ENCODE measurements around the gene GRID2. TPM values are rescaled to one million over a fixed set of nuclear protein-coding genes. Genes with fewer than 3 reads are reported as not detected.

Gene GRID2
- total and polyA plus RNA-seq, 2 of the 4 experiments (the other 2 are of a cell fraction) = under 0.01 TPM; not detected in 1

GRCh38 chr4:93086356-93086755 lies 782.6 kb downstream of the GRID2 start:
- POLR2A ChIA-PET (ENCODE audit: unreplicated experiment) = no interaction called here
- H3K9me1 ChIP-seq (ENCODE audit: insufficient read depth, low read length) = no peaks in the 10 kb centered on the region
- H2AFZ ChIP-seq (replicated peaks; ENCODE audit: low read length, poor library complexity) = no peak overlapping the region
- no peak for DNase-seq
- in situ Hi-C loops (cut with MboI; ENCODE audit: low sequenced_read_pairs) = no loop called here
- no peaks in the 10 kb centered on the region for H3K9me3 ChIP-seq (ENCODE audit: control insufficient read depth, insufficient read depth, low read length)
- no peak overlapping the region for H2BK5ac ChIP-seq (ENCODE audit: low read depth, low read length, poor library complexity, severe bottlenecking)
- no peak overlapping the region for H3K56ac ChIP-seq (ENCODE audit: extremely low read depth, insufficient read depth, low read length)
- dilution Hi-C loops (cut with HindIII; ENCODE audit: low sequenced_read_pairs, unreplicated experiment) = no loop called here
- H3K9ac ChIP-seq (ENCODE audit: low read depth, low read length) = no peak overlapping the region
- no peaks in the 10 kb centered on the region for H3K27me3 ChIP-seq (ENCODE audit: control insufficient read depth, insufficient read depth, low read length)
- no peak overlapping the region for H4K5ac ChIP-seq (ENCODE audit: low read depth, low read length)
- no peak overlapping the region for H3K14ac ChIP-seq (replicated peaks; ENCODE audit: low read depth, low read length)
- CTCF ChIA-PET = no interaction called here
- H3K4me3 ChIP-seq (ENCODE audit: insufficient read depth, low read depth, low read length) = no peak overlapping the region
- no peak overlapping the region for H2BK20ac ChIP-seq (ENCODE audit: low read depth, low read length)
- intact Hi-C loops (cut with micrococcal nuclease) = no loop called here
- H3K4me1 ChIP-seq (ENCODE audit: control insufficient read depth, insufficient read depth, low read length) = no peaks in the 10 kb centered on the region
- WGBS, 2 experiments (ENCODE audit: extremely low coverage in 2 of 2, insufficient read length in 1 of 2) = no CpG with 5 or more reads among the region's 4 CpGs
- no peak for ATAC-seq (ENCODE audit: low read depth)
- no peak overlapping the region for H3K4ac ChIP-seq (ENCODE audit: low read depth, low read length)
- BruUV-seq (replicated peaks) = no TSS peak
- H2AK5ac ChIP-seq (ENCODE audit: low read depth, low read length) = no peak overlapping the region
- H2AK9ac ChIP-seq (replicated peaks; ENCODE audit: low read depth, low read length, poor library complexity) = no peak overlapping the region
- H4K91ac ChIP-seq (ENCODE audit: insufficient read depth, low read depth, low read length) = no peak overlapping the region
- H3K23ac ChIP-seq (ENCODE audit: low read depth, low read length) = no peak overlapping the region
- H2BK15ac ChIP-seq (ENCODE audit: low read depth, low read length) = no peak overlapping the region
- H2BK120ac ChIP-seq (ENCODE audit: low read depth, low read length) = no peak overlapping the region
- H3K79me1 ChIP-seq (ENCODE audit: low read depth in 1 of 2, low read length in 2 of 2) = no peaks in the 10 kb centered on the region
- H3K18ac ChIP-seq (ENCODE audit: low read depth, low read length) = no peak overlapping the region
- no peak overlapping the region for H3K4me2 ChIP-seq (ENCODE audit: low read depth, low read length)
- TF ChIP-seq MXI1 (IDR thresholded peaks at IDR 0.05; ENCODE audit: borderline replicate concordance, low read depth, low read length) (no peak), CHD1 (IDR thresholded peaks at IDR 0.05; ENCODE audit: low read depth, low read length) (no peak), POLR2A (IDR thresholded peaks at IDR 0.05; ENCODE audit: low read depth, low read length) (no peak), NFE2L2 (IDR thresholded peaks at IDR 0.05; ENCODE audit: low read depth, low read length) (no peak), RFX5 (IDR thresholded peaks at IDR 0.05; ENCODE audit: low read depth, low read length) (no peak), RCOR1 (IDR thresholded peaks at IDR 0.05; ENCODE audit: insufficient replicate concordance, low read length) (no peak), MAFK (IDR thresholded peaks at IDR 0.05; ENCODE audit: low read depth, low read length) (no peak), RAD21 (IDR thresholded peaks at IDR 0.05; ENCODE audit: low read length) (no peak), SMC3 (IDR thresholded peaks at IDR 0.05; ENCODE audit: low read depth, low read length) (no peak), CEBPB (IDR thresholded peaks at IDR 0.05; ENCODE audit: low read depth, low read length) (no peak), BHLHE40 (IDR thresholded peaks at IDR 0.05; ENCODE audit: low read depth, low read length) (no peak), FOS (IDR thresholded peaks at IDR 0.05; ENCODE audit: low read depth, low read length) (no peak), MAZ (IDR thresholded peaks at IDR 0.05; ENCODE audit: borderline replicate concordance, low read depth, low read length) (no peak), ELK1 (IDR thresholded peaks at IDR 0.05; ENCODE audit: borderline replicate concordance, low read depth, low read length) (no peak)
- TF ChIP-seq, protein P1, sequence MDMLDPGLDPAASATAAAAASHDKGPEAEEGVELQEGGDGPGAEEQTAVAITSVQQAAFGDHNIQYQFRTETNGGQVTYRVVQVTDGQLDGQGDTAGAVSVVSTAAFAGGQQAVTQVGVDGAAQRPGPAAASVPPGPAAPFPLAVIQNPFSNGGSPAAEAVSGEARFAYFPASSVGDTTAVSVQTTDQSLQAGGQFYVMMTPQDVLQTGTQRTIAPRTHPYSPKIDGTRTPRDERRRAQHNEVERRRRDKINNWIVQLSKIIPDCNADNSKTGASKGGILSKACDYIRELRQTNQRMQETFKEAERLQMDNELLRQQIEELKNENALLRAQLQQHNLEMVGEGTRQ (IDR thresholded peaks at IDR 0.05; ENCODE audit: low read depth, low read length) = no peak
- TF ChIP-seq, protein P2, sequence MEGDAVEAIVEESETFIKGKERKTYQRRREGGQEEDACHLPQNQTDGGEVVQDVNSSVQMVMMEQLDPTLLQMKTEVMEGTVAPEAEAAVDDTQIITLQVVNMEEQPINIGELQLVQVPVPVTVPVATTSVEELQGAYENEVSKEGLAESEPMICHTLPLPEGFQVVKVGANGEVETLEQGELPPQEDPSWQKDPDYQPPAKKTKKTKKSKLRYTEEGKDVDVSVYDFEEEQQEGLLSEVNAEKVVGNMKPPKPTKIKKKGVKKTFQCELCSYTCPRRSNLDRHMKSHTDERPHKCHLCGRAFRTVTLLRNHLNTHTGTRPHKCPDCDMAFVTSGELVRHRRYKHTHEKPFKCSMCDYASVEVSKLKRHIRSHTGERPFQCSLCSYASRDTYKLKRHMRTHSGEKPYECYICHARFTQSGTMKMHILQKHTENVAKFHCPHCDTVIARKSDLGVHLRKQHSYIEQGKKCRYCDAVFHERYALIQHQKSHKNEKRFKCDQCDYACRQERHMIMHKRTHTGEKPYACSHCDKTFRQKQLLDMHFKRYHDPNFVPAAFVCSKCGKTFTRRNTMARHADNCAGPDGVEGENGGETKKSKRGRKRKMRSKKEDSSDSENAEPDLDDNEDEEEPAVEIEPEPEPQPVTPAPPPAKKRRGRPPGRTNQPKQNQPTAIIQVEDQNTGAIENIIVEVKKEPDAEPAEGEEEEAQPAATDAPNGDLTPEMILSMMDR (conservative IDR thresholded peaks at IDR 0.05; ENCODE audit: low read depth, low read length) = no peak
- H4K8ac ChIP-seq (ENCODE audit: low read depth in 2 of 2, low read length in 2 of 2) = no peak overlapping the region
- no peaks in the 10 kb centered on the region for H3K36me3 ChIP-seq (ENCODE audit: control insufficient read depth, insufficient read depth, low read length)
- H4K20me1 ChIP-seq (ENCODE audit: insufficient read depth, low read length) = no peaks in the 10 kb centered on the region
- no peak overlapping the region for H3K27ac ChIP-seq (ENCODE audit: insufficient read depth, low read length)
